ENCODE measurements around the gene INTS11. TPM values are rescaled to one million over a fixed set of nuclear protein-coding genes. Genes with fewer than 3 reads are reported as not detected.

INTS11 gene
- total RNA-seq, 3 donors from 2014 or later = 68.6 to 125 (median 119) TPM

DNA sequence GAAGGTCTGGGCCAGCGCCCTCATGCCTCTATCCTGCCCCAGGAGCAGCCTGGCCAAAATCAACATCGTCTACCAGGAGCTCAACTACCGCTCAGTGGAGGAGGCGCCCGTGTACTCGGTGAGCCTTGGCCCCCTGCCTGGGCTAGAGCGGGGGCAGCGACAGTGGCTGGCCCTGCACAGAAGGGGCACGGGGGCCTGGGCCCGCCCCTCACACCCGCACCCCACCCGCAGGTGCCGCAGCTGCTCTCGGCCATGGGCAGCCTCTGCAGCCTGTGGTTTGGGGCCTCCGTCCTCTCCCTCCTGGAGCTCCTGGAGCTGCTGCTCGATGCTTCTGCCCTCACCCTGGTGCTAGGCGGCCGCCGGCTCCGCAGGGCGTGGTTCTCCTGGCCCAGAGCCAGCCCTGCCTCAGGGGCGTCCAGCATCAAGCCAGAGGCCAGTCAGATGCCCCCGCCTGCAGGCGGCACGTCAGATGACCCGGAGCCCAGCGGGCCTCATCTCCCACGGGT lies 33.4 kb downstream of the INTS11 start:
- Histone ChIP-seq H3K4me3 (no peak overlapping the region), H3K27ac (no peak overlapping the region), H3K4me1 (peaks cover 0 to 10% of the 10 kb centered on the region in 2 donors), H3K27me3 (peaks cover 0 to 18% of the 10 kb centered on the region in 2 donors), H3K9me3 (no peaks in the 10 kb centered on the region), H3K36me3 (no peaks in the 10 kb centered on the region)
- intact Hi-C loops (cut with DNase I; ENCODE audit: low total_unique reads) = loop anchor here (5.0 kb wide), 1 partner anchor 169 kb away; no protein-coding TSS in a partner anchor
- TF ChIP-seq, protein P1, sequence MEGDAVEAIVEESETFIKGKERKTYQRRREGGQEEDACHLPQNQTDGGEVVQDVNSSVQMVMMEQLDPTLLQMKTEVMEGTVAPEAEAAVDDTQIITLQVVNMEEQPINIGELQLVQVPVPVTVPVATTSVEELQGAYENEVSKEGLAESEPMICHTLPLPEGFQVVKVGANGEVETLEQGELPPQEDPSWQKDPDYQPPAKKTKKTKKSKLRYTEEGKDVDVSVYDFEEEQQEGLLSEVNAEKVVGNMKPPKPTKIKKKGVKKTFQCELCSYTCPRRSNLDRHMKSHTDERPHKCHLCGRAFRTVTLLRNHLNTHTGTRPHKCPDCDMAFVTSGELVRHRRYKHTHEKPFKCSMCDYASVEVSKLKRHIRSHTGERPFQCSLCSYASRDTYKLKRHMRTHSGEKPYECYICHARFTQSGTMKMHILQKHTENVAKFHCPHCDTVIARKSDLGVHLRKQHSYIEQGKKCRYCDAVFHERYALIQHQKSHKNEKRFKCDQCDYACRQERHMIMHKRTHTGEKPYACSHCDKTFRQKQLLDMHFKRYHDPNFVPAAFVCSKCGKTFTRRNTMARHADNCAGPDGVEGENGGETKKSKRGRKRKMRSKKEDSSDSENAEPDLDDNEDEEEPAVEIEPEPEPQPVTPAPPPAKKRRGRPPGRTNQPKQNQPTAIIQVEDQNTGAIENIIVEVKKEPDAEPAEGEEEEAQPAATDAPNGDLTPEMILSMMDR (IDR thresholded peaks at IDR 0.05) = no peak
- TF ChIP-seq POLR2AphosphoS5 (IDR thresholded peaks at IDR 0.05) (no peak), POLR2A (IDR thresholded peaks at IDR 0.05) (no peak)
- no peak for DNase-seq (ENCODE audit: low spot score in 2 of 2)

GRCh38 chr1:1290238-1290731 lies 34.2 kb downstream of the INTS11 start:
- H3K27me3 ChIP-seq = peaks cover 0 to 26% of the 10 kb centered on the region in 2 donors
- TF ChIP-seq, protein P1 (IDR thresholded peaks at IDR 0.05) = peak; percentile 49 to 83 (median 64)
- no peak for TF ChIP-seq POLR2AphosphoS5 (IDR thresholded peaks at IDR 0.05)
- no peak for TF ChIP-seq POLR2A (IDR thresholded peaks at IDR 0.05)
- H3K36me3 ChIP-seq = no peaks in the 10 kb centered on the region
- H3K4me1 ChIP-seq = peaks cover 0 to 10% of the 10 kb centered on the region in 2 donors
- no peak for DNase-seq (ENCODE audit: low spot score in 2 of 2)
- no peak overlapping the region for H3K4me3 ChIP-seq
- no peak overlapping the region for H3K27ac ChIP-seq
- intact Hi-C loops (cut with DNase I; ENCODE audit: low total_unique reads) = loop anchor here (5.0 kb wide), 1 partner anchor 168 kb away; no protein-coding TSS in a partner anchor
- H3K9me3 ChIP-seq = no peaks in the 10 kb centered on the region

DNA sequence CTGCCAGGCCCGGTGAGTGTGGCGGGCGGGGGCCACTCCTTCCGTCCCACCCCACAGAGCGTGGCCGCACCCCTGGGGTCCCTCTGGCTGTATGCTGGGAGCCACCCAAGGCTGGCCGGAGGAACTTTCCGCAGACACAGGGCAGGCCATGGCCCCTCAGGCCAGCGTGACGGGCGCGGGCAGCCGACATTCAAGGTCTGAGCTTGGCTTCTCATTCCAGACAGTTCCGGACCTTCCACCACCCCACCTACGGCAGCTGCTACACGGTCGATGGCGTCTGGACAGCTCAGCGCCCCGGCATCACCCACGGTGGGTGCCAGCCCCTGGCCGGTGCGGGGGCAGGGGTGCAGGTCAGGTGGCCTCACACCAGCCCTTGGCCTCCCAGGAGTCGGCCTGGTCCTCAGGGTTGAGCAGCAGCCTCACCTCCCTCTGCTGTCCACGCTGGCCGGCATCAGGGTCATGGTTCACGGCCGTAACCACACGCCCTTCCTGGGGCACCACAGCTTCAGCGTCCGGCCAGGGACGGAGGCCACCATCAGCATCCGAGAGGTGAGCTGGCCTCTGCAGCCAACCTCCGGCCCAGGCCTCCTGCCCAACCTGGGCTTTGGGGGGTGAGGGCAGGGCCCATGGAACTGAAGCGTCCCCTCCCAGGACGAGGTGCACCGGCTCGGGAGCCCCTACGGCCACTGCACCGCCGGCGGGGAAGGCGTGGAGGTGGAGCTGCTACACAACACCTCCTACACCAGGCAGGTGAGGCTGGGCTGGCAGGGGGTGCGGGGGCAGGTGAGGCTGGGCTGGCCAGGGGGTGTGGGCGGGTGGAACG lies 37.0 kb downstream of the INTS11 start:
- intact Hi-C loops (cut with DNase I; ENCODE audit: low total_unique reads) = no loop called here
- Histone ChIP-seq H3K9me3 (no peaks in the 10 kb centered on the region), H3K36me3 (no peaks in the 10 kb centered on the region), H3K4me3 (no peak overlapping the region), H3K27me3 (peaks cover 0 to 35% of the 10 kb centered on the region in 2 donors), H3K27ac (no peak overlapping the region), H3K4me1 (peaks cover 0 to 10% of the 10 kb centered on the region in 2 donors)
- TF ChIP-seq, protein P1 (IDR thresholded peaks at IDR 0.05) = no peak
- TF ChIP-seq POLR2AphosphoS5 (IDR thresholded peaks at IDR 0.05) = no peak
- TF ChIP-seq POLR2A (IDR thresholded peaks at IDR 0.05) = no peak
- no peak for DNase-seq (ENCODE audit: low spot score in 2 of 2)

- peaks cover 0 to 35% of the 10 kb centered on the region in 2 donors for H3K27me3 ChIP-seq
- H3K4me1 ChIP-seq = peaks cover 0 to 10% of the 10 kb centered on the region in 2 donors
- TF ChIP-seq, protein P1 (IDR thresholded peaks at IDR 0.05) = no peak
- no peak for TF ChIP-seq POLR2AphosphoS5 (IDR thresholded peaks at IDR 0.05)
- no peak for TF ChIP-seq POLR2A (IDR thresholded peaks at IDR 0.05)
- no peak overlapping the region for H3K4me3 ChIP-seq
- no peak overlapping the region for H3K27ac ChIP-seq
- no peak for DNase-seq (ENCODE audit: low spot score in 2 of 2)
- intact Hi-C loops (cut with DNase I; ENCODE audit: low total_unique reads) = no loop called here
- no peaks in the 10 kb centered on the region for H3K36me3 ChIP-seq
- H3K9me3 ChIP-seq = no peaks in the 10 kb centered on the region
These were observed 37.9 kb downstream of the INTS11 start for GRCh38 chr1:1286313-1287261.

All from breast epithelium (tissue), 4 donors.